ENCODE results near the gene SGF29. TPM values are rescaled to one million over a fixed set of nuclear protein-coding genes. Genes with fewer than 3 reads are reported as not detected.

SGF29 gene
- total and polyA plus RNA-seq, 2 experiments from 2014 or later: 10.0 to 17.6 TPM

- no peak for ATAC-seq
- Histone ChIP-seq H3K9me2 (ENCODE audit: insufficient read depth) (no peaks in the 10 kb centered on the region; the same call in 1 of the 2 replicates), H4K20me1 (replicated peaks; ENCODE audit: insufficient read depth) (no peaks in the 10 kb centered on the region), H3K36me3 (ENCODE audit: insufficient read depth) (no peaks in the 10 kb centered on the region), H3K4me2 (no peak overlapping the region), H3K4me1 (ENCODE audit: insufficient read depth) (peaks cover 2% of the 10 kb centered on the region; the same call in 1 of the 2 replicates), H3K27ac (ENCODE audit: low read depth) (no peak overlapping the region), H2AFZ (no peak overlapping the region), H3K27me3 (ENCODE audit: insufficient read depth) (no peaks in the 10 kb centered on the region), H3F3A (replicated peaks; ENCODE audit: low read depth) (no peaks in the 10 kb centered on the region), H3K79me2 (replicated peaks; ENCODE audit: insufficient read depth) (no peaks in the 10 kb centered on the region), H3K4me3 (no peak overlapping the region)
- peaks cover 10% of the 10 kb centered on the region for H3K27me3 Mint-ChIP-seq (ENCODE audit: insufficient read depth, low read depth, poor library complexity)
- H3K27ac Mint-ChIP-seq: no peak overlapping the region; the same call in 1 of the 2 replicates
- peaks cover 8% of the 10 kb centered on the region; the same call in 1 of the 3 replicates for H3K36me3 Mint-ChIP-seq (ENCODE audit: low read depth)
- H3K9me3 Mint-ChIP-seq: no peaks in the 10 kb centered on the region
- H3K4me3 Mint-ChIP-seq: no peak overlapping the region
- DNase-seq (ENCODE audit: low spot score): no peak
- H3K4me1 Mint-ChIP-seq: peaks cover 4% of the 10 kb centered on the region
- no peak for TF ChIP-seq CTCF (conservative IDR thresholded peaks at IDR 0.05; ENCODE audit: low read depth in 2 of 2)
- TF ChIP-seq, protein P1, sequence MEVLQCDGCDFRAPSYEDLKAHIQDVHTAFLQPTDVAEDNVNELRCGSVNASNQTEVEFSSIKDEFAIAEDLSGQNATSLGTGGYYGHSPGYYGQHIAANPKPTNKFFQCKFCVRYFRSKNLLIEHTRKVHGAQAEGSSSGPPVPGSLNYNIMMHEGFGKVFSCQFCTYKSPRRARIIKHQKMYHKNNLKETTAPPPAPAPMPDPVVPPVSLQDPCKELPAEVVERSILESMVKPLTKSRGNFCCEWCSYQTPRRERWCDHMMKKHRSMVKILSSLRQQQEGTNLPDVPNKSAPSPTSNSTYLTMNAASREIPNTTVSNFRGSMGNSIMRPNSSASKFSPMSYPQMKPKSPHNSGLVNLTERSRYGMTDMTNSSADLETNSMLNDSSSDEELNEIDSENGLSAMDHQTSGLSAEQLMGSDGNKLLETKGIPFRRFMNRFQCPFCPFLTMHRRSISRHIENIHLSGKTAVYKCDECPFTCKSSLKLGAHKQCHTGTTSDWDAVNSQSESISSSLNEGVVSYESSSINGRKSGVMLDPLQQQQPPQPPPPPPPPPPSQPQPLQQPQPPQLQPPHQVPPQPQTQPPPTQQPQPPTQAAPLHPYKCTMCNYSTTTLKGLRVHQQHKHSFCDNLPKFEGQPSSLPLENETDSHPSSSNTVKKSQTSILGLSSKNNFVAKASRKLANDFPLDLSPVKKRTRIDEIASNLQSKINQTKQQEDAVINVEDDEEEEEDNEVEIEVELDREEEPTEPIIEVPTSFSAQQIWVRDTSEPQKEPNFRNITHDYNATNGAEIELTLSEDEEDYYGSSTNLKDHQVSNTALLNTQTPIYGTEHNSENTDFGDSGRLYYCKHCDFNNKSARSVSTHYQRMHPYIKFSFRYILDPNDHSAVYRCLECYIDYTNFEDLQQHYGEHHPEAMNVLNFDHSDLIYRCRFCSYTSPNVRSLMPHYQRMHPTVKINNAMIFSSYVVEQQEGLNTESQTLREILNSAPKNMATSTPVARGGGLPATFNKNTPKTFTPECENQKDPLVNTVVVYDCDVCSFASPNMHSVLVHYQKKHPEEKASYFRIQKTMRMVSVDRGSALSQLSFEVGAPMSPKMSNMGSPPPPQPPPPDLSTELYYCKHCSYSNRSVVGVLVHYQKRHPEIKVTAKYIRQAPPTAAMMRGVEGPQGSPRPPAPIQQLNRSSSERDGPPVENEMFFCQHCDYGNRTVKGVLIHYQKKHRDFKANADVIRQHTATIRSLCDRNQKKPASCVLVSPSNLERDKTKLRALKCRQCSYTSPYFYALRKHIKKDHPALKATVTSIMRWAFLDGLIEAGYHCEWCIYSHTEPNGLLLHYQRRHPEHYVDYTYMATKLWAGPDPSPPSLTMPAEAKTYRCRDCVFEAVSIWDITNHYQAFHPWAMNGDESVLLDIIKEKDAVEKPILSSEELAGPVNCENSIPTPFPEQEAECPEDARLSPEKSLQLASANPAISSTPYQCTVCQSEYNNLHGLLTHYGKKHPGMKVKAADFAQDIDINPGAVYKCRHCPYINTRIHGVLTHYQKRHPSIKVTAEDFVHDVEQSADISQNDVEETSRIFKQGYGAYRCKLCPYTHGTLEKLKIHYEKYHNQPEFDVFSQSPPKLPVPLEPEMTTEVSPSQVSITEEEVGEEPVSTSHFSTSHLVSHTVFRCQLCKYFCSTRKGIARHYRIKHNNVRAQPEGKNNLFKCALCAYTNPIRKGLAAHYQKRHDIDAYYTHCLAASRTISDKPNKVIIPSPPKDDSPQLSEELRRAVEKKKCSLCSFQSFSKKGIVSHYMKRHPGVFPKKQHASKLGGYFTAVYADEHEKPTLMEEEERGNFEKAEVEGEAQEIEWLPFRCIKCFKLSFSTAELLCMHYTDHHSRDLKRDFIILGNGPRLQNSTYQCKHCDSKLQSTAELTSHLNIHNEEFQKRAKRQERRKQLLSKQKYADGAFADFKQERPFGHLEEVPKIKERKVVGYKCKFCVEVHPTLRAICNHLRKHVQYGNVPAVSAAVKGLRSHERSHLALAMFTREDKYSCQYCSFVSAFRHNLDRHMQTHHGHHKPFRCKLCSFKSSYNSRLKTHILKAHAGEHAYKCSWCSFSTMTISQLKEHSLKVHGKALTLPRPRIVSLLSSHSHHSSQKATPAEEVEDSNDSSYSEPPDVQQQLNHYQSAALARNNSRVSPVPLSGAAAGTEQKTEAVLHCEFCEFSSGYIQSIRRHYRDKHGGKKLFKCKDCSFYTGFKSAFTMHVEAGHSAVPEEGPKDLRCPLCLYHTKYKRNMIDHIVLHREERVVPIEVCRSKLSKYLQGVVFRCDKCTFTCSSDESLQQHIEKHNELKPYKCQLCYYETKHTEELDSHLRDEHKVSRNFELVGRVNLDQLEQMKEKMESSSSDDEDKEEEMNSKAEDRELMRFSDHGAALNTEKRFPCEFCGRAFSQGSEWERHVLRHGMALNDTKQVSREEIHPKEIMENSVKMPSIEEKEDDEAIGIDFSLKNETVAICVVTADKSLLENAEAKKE (CRISPR knock-in tag; IDR thresholded peaks at IDR 0.05): no peak
- TF ChIP-seq STAT1 (IDR thresholded peaks at IDR 0.05; ENCODE audit: unreplicated experiment): no peak
- no peak for TF ChIP-seq EZH2phosphoT487 (IDR thresholded peaks at IDR 0.05; ENCODE audit: unreplicated experiment)
- no peak for TF ChIP-seq EZH2 (IDR thresholded peaks at IDR 0.05; ENCODE audit: low read depth, unreplicated experiment)
- no peak for TF ChIP-seq CREB1 (CRISPR knock-in tag; IDR thresholded peaks at IDR 0.05; ENCODE audit: low read depth)
These were observed 37.6 kb downstream of the SGF29 start for GRCh38 chr16:28591355-28591754.

Measured in GM23338 (cell line).